Lower lobe of right lung (tissue), 2 donors: ENCODE data around the gene TMEM125. TPM values are rescaled to one million over a fixed set of nuclear protein-coding genes. Genes with fewer than 3 reads are reported as not detected.

ENCODE experiments used
- ATAC-seq, 2 donors: fragments of 200-7000 bp; cut with Tn5 transposase; one replicate each; pipeline ENCODE4 v1.9.1; 2020 to 2022; ENCODE audit warnings: mild to moderate bottlenecking in 2 of 2, moderate library complexity in 2 of 2
- DNase-seq: peaks from one replicate; pipeline ENCODE4 v3.0.0-alpha.2; 2020
- H3K27ac ChIP-seq: fragments of 200-600 bp; one replicate; pipeline ENCODE4 v1.8.0; 2022
- H3K27me3 ChIP-seq: fragments of 200-600 bp; one replicate; pipeline ENCODE4 v1.8.0; 2022; ENCODE audit warnings: low read depth
- H3K36me3 ChIP-seq: fragments of 200-600 bp; one replicate; pipeline ENCODE4 v1.8.0; 2022; ENCODE audit warnings: mild to moderate bottlenecking
- H3K4me1 ChIP-seq: fragments of 200-600 bp; one replicate; pipeline ENCODE4 v1.8.0; 2022
- H3K4me3 ChIP-seq: fragments of 200-600 bp; one replicate; pipeline ENCODE4 v1.8.0; 2022; ENCODE audit warnings: mild to moderate bottlenecking
- H3K9me3 ChIP-seq: fragments of 200-600 bp; one replicate; pipeline ENCODE4 v1.8.0; 2022
- CTCF ChIP-seq: fragments of 200-600 bp; IDR thresholded peaks from one replicate; pipeline ENCODE4 v1.8.0; 2022; ENCODE audit warnings: antibody characterized with exemption, mild to moderate bottlenecking
- intact Hi-C: fragments of 100-400 bp; cut with DNase I; formaldehyde crosslinking; loops from one replicate; pipeline ENCODE4 v1.11.0; 2022
- total RNA-seq: library from RNA; stranded (reverse); fragmentation: NEBNext Ultra II Directional; extraction: Animal tissue kit (Norgen Biotek cat#: 25700); gene quantifications from one replicate; pipeline ENCODE4 v1.2.1, GENCODE V29; 2021
- donor health status: DM: no; HTN: yes; CAD: no; lungs with severe emphysema.

Gene TMEM125
- total RNA-seq, 1 donor from 2014 or later: 197 TPM

GRCh38 chr1:43303471-43304313 is 33.9 kb downstream of the TMEM125 start:
- intact Hi-C loops: no loop called here
- Histone ChIP-seq H3K27me3 (no peaks in the 10 kb centered on the region), H3K27ac (peak overlapping the region; percentile 58), H3K4me3 (peak overlapping the region; percentile 53), H3K9me3 (no peaks in the 10 kb centered on the region), H3K36me3 (peaks cover 8% of the 10 kb centered on the region), H3K4me1 (peaks cover 51% of the 10 kb centered on the region)
- TF ChIP-seq CTCF: no peak
- DNase-seq: peak; percentile 21
- ATAC-seq: peak in 1 of 2 donors; percentile 4

- no peak for TF ChIP-seq CTCF
- Histone ChIP-seq H3K27me3 (no peaks in the 10 kb centered on the region), H3K27ac (peak overlapping the region; percentile 58), H3K4me3 (peak overlapping the region; percentile 53), H3K36me3 (peaks cover 8% of the 10 kb centered on the region), H3K4me1 (peaks cover 56% of the 10 kb centered on the region), H3K9me3 (no peaks in the 10 kb centered on the region)
- intact Hi-C loops: no loop called here
- no peak for DNase-seq
- ATAC-seq: no peak
Observed at GRCh38 chr1:43304314-43304681, 34.5 kb downstream of the TMEM125 start.

- DNase-seq (peak; percentile 44), ATAC-seq (no peak)
- intact Hi-C loops: no loop called here
- Histone ChIP-seq H3K27me3 (no peaks in the 10 kb centered on the region), H3K9me3 (no peaks in the 10 kb centered on the region), H3K27ac (peak overlapping the region; percentile 58), H3K4me3 (peak overlapping the region; percentile 53), H3K4me1 (peaks cover 57% of the 10 kb centered on the region), H3K36me3 (peaks cover 8% of the 10 kb centered on the region)
- no peak for TF ChIP-seq CTCF
Observed at GRCh38 chr1:43304771-43305300, 35.1 kb downstream of the TMEM125 start.

GRCh38 chr1:43305461-43305860 is 35.7 kb downstream of the TMEM125 start:
- ATAC-seq (no peak), DNase-seq (peak; percentile 11)
- no peak for TF ChIP-seq CTCF

GRCh38 chr1:43305926-43306687 is 36.3 kb downstream of the TMEM125 start:
- peaks cover 8% of the 10 kb centered on the region for H3K36me3 ChIP-seq
- peaks cover 52% of the 10 kb centered on the region for H3K4me1 ChIP-seq
- intact Hi-C loops: no loop called here
- H3K4me3 ChIP-seq: peak overlapping the region; percentile 19
- ATAC-seq: peak; percentile 41 to 54
- H3K27me3 ChIP-seq: no peaks in the 10 kb centered on the region
- H3K27ac ChIP-seq: peak overlapping the region; percentile 62
- peak; percentile 45 for DNase-seq
- H3K9me3 ChIP-seq: no peaks in the 10 kb centered on the region
- TF ChIP-seq CTCF: no peak

More at GRCh38 chr1:43305461-43305860, 35.7 kb downstream of the TMEM125 start:
- H3K9me3 ChIP-seq: no peaks in the 10 kb centered on the region
- H3K4me1 ChIP-seq: peaks cover 52% of the 10 kb centered on the region
- intact Hi-C loops: no loop called here
- no peaks in the 10 kb centered on the region for H3K27me3 ChIP-seq
- peak overlapping the region; percentile 19 for H3K4me3 ChIP-seq
- peak overlapping the region; percentile 62 for H3K27ac ChIP-seq
- H3K36me3 ChIP-seq: peaks cover 8% of the 10 kb centered on the region
